ENCODE measurements around the gene FOXRED1. TPM values are rescaled to one million over a fixed set of nuclear protein-coding genes. Genes with fewer than 3 reads are reported as not detected.
"Not testable (repeated sequence)": the region's sequence is repeated elsewhere in the genome, so short reads cannot be mapped to it uniquely, and the experiment has no call there.

The FOXRED1 gene
- total and polyA plus RNA-seq, 3 experiments from 2014 or later: 16.3 to 42.4 (median 40.3) TPM

DNA sequence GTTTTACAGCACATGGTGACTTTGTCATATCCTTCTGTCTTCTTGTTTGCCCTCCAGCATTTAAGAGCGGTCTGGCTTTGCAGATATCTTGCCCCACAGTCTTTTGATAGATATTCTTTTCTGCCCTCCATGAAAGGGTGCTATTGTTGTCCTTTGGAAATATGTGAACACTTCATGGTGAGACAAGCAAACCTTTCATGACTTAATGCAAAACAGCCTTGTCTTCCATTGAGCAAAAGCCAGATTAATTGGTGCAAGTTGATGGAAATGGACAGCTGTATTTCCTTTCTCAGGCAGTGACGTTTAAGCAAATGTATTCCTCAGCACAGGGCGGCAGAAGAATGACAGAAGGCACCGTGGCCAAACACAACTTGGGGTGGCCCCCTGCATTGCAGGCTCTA lies 39.3 kb downstream of the FOXRED1 start:
- Mint-ChIP-seq H3K27ac (peak overlapping the region in 4 of 8 donors; percentile 13 to 70 (median 48)), H3K9me3 (no peaks in the 10 kb centered on the region), H3K4me3 (no peak overlapping the region), H3K36me3 (peaks cover 0 to 63% (median 7%) of the 10 kb centered on the region in 3 donors), H3K4me1 (peaks cover 39 to 62% (median 54%) of the 10 kb centered on the region in 3 donors), H3K27me3 (no peaks in the 10 kb centered on the region)
- H3K4me1 ChIP-seq (ENCODE audit: insufficient read depth, low read length): peaks cover 28% of the 10 kb centered on the region
- no peaks in the 10 kb centered on the region for H3K27me3 ChIP-seq (ENCODE audit: insufficient read depth, low read length, poor library complexity, severe bottlenecking)
- no peak for DNase-seq
- peaks cover 9% of the 10 kb centered on the region for H3K36me3 ChIP-seq (ENCODE audit: insufficient read depth, low read length)
- H3K9me3 ChIP-seq (ENCODE audit: low read length): no peaks in the 10 kb centered on the region
- ChIA-PET POLR2A (no interaction called here), CTCF (no interaction called here)
- H3K4me3 ChIP-seq (ENCODE audit: low read length): no peak overlapping the region
- H3K27ac ChIP-seq (ENCODE audit: low read depth, low read length): no peak overlapping the region

DNA sequence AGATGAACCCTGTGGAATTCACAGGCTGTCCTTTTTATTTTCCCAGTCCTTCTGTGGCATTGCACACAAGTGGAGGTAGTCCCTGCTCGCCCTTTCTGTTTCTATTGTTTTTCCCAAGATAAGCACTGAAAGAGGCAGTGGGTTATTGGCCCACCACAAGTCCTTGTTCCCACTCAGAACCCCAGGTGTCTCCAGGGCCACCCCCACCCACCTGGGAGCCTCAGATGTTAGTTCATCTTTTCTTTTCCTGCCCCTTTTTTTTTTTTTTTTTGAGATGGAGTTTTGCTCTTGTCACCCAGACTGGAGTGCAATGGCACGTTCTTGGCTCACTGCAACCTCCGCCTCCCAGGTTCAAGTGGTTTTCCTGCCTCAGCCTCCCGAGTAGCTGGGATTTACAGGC lies 39.8 kb downstream of the FOXRED1 start:
- H3K4me3 ChIP-seq (ENCODE audit: low read length); DNase-seq; H3K4me3 Mint-ChIP-seq; H3K9me3 ChIP-seq (ENCODE audit: low read length); H3K36me3 ChIP-seq (ENCODE audit: insufficient read depth, low read length); H3K9me3 Mint-ChIP-seq; H3K27me3 ChIP-seq (ENCODE audit: insufficient read depth, low read length, poor library complexity, severe bottlenecking); H3K27ac ChIP-seq (ENCODE audit: low read depth, low read length); H3K27me3 Mint-ChIP-seq: not testable (repeated sequence)
- Mint-ChIP-seq H3K4me1 (peaks cover 37 to 59% (median 50%) of the 10 kb centered on the region in 3 donors), H3K36me3 (peaks cover 0 to 64% (median 7%) of the 10 kb centered on the region in 3 donors), H3K27ac (peak overlapping the region in 1 of 8 donors; percentile 85)
- peaks cover 26% of the 10 kb centered on the region for H3K4me1 ChIP-seq (ENCODE audit: insufficient read depth, low read length)
- POLR2A ChIA-PET: interaction anchor here (0.7 kb wide), 1 partner anchor 27 kb away, joined by 9 read pairs; no protein-coding TSS in a partner anchor
- CTCF ChIA-PET: interaction anchor here (0.7 to 3.0 kb wide), 3 partner anchors 8 to 10 kb away, joined by 3 to 14 read pairs (median 6); no protein-coding TSS in a partner anchor

DNA sequence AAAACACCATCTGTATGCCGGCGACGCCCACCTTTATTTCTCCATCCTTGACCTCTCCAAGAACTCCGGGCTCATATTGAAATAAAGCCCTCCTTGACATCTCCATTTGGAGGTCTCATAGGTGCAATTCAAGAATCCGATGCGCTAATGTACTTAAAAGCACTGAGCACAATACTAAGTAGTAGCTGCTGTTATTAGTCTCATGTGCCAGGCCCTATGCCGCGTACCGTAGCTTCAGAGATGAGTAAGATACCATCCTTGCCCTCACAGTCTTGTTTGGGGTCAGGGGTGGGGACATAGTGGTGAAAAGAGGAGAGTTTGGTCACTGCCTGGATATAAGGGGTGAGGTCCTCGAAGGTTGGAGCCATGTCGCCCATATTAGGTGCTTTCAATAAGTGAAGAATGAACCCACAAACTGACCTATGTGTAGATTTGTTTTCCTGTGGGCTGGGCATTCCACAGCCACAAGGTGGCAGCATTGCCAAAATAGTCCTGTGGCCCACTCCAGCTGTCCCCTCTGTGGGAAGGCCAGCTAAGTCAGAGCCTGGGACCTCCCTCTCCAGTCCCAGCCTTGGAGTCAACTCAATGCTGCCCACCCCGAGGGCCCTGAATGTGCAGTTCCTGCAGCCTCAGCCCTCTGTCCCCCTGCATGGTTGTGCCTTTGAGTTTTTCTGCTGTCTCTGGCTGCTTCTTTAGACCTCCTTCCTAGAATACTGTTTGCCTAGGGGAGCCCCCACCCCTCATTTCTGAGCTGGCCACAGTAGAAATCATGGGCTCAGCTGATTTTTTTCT lies 41.4 kb downstream of the FOXRED1 start:
- Histone ChIP-seq H3K27ac (ENCODE audit: low read depth, low read length) (no peak overlapping the region), H3K4me3 (ENCODE audit: low read length) (no peak overlapping the region), H3K4me1 (ENCODE audit: insufficient read depth, low read length) (peaks cover 19% of the 10 kb centered on the region), H3K36me3 (ENCODE audit: insufficient read depth, low read length) (peaks cover 9% of the 10 kb centered on the region), H3K27me3 (ENCODE audit: insufficient read depth, low read length, poor library complexity, severe bottlenecking) (no peaks in the 10 kb centered on the region), H3K9me3 (ENCODE audit: low read length) (no peaks in the 10 kb centered on the region)
- Mint-ChIP-seq H3K4me1 (peaks cover 29 to 47% (median 39%) of the 10 kb centered on the region in 3 donors), H3K36me3 (peaks cover 7 to 68% (median 14%) of the 10 kb centered on the region in 3 donors), H3K27me3 (no peaks in the 10 kb centered on the region), H3K4me3 (peak overlapping the region in 1 of 7 donors; percentile 12), H3K27ac (peak overlapping the region in 5 of 8 donors; percentile 11 to 69 (median 35)), H3K9me3 (no peaks in the 10 kb centered on the region)
- CTCF ChIA-PET: interaction anchor here (0.6 to 3.0 kb wide), 18 partner anchors 9 to 419 kb away, joined by 3 to 39 read pairs (median 4); partner anchors contain the start of gene TIRAP
- DNase-seq: peak; percentile 41 to 70 (median 45)
- POLR2A ChIA-PET: interaction anchor here (1.0 kb wide), 1 partner anchor 170 kb away, joined by 4 read pairs; no protein-coding TSS in a partner anchor

DNA sequence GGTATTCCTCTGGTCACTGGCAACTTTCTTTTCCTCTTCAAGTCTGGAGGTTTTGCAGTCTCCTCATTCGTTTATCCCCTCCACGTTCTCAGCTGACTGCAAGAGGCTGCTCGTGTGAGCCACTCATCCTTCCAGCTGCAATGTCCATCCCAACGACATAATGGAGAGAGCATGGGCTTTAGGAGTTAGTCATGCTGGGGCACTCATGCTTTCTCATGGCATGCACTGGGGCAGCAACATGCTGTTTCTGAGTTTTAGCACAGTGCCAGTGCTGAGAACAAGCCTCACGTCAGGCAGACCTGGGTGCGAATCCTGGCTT lies 42.0 kb downstream of the FOXRED1 start:
- peak overlapping the region in 2 of 8 donors; percentile 35 to 42 for H3K27ac Mint-ChIP-seq

DNA sequence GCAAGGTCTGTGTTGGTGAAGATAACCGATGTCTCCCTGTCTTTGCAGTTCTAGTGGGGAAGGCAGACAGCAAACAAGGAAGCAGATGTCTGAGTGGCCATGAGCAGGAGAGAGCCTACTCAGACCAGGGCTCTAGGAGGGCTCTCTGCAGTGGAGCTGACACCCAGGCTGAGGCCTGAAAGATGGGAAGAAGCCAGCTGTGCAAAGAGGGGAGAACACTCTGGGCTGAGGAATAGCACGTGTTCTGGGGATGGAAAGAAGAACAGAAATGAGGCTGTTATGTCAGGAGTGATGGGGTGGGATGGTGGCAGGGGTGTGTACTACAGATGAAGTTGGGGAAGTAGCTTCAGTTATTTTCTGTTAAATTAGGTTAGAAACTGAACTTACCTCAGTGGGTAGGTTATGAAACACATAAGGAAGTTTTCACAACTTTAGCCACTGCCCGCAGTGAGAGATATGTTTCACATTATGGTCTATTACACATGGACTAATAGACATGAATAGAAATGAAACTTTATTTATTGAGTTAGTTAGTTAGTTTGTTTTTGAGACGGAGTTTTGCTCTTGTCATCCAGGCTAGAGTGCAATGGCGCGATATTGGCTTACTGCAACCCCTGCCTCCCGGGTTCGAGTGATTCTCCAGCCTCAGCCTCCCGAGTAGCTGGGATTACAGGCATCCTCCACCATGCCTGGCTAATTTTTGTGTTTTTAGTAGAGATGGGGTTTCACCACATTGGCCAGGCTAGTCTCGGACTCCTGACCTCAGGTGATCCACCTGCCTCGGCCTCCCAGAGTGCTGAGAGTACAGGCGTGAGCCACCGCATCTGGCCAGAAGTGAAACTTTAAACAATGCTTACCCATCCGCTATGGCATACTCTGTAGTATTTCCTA lies 42.7 kb downstream of the FOXRED1 start:
- no peak for DNase-seq
- H3K27me3 Mint-ChIP-seq: no peaks in the 10 kb centered on the region
- H3K36me3 Mint-ChIP-seq: peaks cover 15 to 69% (median 19%) of the 10 kb centered on the region in 3 donors
- POLR2A ChIA-PET: no interaction called here
- Histone ChIP-seq H3K27ac (ENCODE audit: low read depth, low read length) (no peak overlapping the region), H3K4me3 (ENCODE audit: low read length) (no peak overlapping the region), H3K9me3 (ENCODE audit: low read length) (no peaks in the 10 kb centered on the region), H3K36me3 (ENCODE audit: insufficient read depth, low read length) (peaks cover 9% of the 10 kb centered on the region), H3K27me3 (ENCODE audit: insufficient read depth, low read length, poor library complexity, severe bottlenecking) (no peaks in the 10 kb centered on the region), H3K4me1 (ENCODE audit: insufficient read depth, low read length) (peaks cover 7% of the 10 kb centered on the region)
- H3K27ac Mint-ChIP-seq: peak overlapping the region in 3 of 8 donors; percentile 27 to 73 (median 37)
- CTCF ChIA-PET: interaction anchor here (0.6 to 3.0 kb wide), 15 partner anchors 7 to 420 kb away, joined by 3 to 39 read pairs (median 4); partner anchors contain the start of gene TIRAP
- peaks cover 0 to 6% (median 0%) of the 10 kb centered on the region in 5 donors for H3K9me3 Mint-ChIP-seq
- peaks cover 27 to 40% (median 38%) of the 10 kb centered on the region in 3 donors for H3K4me1 Mint-ChIP-seq
- no peak overlapping the region for H3K4me3 Mint-ChIP-seq

More for the DNA sequence above, 42.0 kb downstream of the FOXRED1 start:
- Mint-ChIP-seq H3K9me3 (peaks cover 0 to 1% (median 0%) of the 10 kb centered on the region in 5 donors), H3K36me3 (peaks cover 10 to 67% (median 14%) of the 10 kb centered on the region in 3 donors), H3K4me3 (peak overlapping the region in 1 of 7 donors; percentile 12), H3K4me1 (peaks cover 25 to 42% (median 35%) of the 10 kb centered on the region in 3 donors), H3K27me3 (no peaks in the 10 kb centered on the region)
- Histone ChIP-seq H3K4me1 (ENCODE audit: insufficient read depth, low read length) (peaks cover 14% of the 10 kb centered on the region), H3K9me3 (ENCODE audit: low read length) (no peaks in the 10 kb centered on the region), H3K36me3 (ENCODE audit: insufficient read depth, low read length) (peaks cover 9% of the 10 kb centered on the region), H3K4me3 (ENCODE audit: low read length) (no peak overlapping the region), H3K27me3 (ENCODE audit: insufficient read depth, low read length, poor library complexity, severe bottlenecking) (no peaks in the 10 kb centered on the region), H3K27ac (ENCODE audit: low read depth, low read length) (no peak overlapping the region)
- no peak for DNase-seq
- CTCF ChIA-PET: interaction anchor here (0.6 to 3.0 kb wide), 15 partner anchors 8 to 419 kb away, joined by 3 to 39 read pairs (median 4); partner anchors contain the start of gene TIRAP
- POLR2A ChIA-PET: interaction anchor here (1.0 kb wide), 1 partner anchor 170 kb away, joined by 4 read pairs; no protein-coding TSS in a partner anchor

DNA sequence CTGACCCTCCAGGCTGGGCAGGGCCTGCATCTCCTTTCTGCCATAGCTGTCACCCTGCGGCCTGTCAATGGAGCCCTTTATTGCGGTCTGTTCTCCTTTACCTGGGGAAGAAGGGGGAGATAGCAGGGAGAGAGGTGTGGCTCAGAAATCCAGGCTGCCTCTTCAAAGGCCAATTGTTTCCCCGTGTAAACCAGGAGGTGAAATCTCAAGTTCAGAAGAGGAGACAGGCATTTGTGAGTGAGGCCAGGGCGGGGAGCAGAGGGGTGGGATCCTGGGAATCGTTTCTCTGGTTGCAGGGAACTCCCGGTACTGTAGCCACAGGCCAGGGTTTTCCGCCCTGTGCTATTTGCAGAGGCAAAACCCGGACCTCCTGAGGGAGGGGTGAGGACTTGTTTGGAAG lies 44.0 kb downstream of the FOXRED1 start:
- Histone ChIP-seq H3K4me3 (ENCODE audit: low read length) (no peak overlapping the region), H3K27ac (ENCODE audit: low read depth, low read length) (no peak overlapping the region), H3K4me1 (ENCODE audit: insufficient read depth, low read length) (peaks cover 15% of the 10 kb centered on the region), H3K9me3 (ENCODE audit: low read length) (no peaks in the 10 kb centered on the region), H3K27me3 (ENCODE audit: insufficient read depth, low read length, poor library complexity, severe bottlenecking) (no peaks in the 10 kb centered on the region), H3K36me3 (ENCODE audit: insufficient read depth, low read length) (peaks cover 9% of the 10 kb centered on the region)
- H3K27ac Mint-ChIP-seq: peak overlapping the region in 2 of 8 donors; percentile 36 to 70
- peaks cover 33 to 42% (median 39%) of the 10 kb centered on the region in 3 donors for H3K4me1 Mint-ChIP-seq
- H3K27me3 Mint-ChIP-seq: no peaks in the 10 kb centered on the region
- peaks cover 19 to 65% (median 21%) of the 10 kb centered on the region in 3 donors for H3K36me3 Mint-ChIP-seq
- no peak overlapping the region for H3K4me3 Mint-ChIP-seq
- CTCF ChIA-PET: interaction anchor here (0.7 to 2.0 kb wide), 2 partner anchors 34 to 168 kb away, joined by 3 to 8 read pairs; no protein-coding TSS in a partner anchor
- POLR2A ChIA-PET: no interaction called here
- DNase-seq: no peak
- H3K9me3 Mint-ChIP-seq: peaks cover 0 to 6% (median 0%) of the 10 kb centered on the region in 5 donors

DNA sequence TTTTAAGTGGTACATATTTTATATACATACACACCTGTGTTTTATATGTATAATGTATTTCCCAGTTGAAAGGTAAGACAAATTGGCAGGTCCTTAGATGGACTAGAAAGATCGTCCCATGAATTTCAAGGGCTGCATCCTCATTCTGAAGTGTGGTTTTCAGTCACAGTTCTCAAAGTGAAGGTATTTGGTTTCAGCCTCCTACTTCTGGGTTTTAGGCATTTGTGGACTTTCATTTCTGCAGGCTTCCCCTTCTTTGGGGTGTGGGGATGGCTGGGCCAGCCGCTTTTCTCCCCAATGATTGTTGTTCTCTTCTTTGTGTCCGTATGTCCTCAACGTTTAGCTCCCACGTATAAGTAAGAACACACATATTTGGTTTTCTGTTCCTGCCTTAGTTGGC lies 44.9 kb downstream of the FOXRED1 start:
- peaks cover 0 to 6% (median 0%) of the 10 kb centered on the region in 5 donors for H3K9me3 Mint-ChIP-seq
- H3K4me1 Mint-ChIP-seq: peaks cover 38 to 45% (median 43%) of the 10 kb centered on the region in 3 donors
- no peak for DNase-seq
- no peak overlapping the region for H3K4me3 Mint-ChIP-seq
- peaks cover 9% of the 10 kb centered on the region for H3K36me3 ChIP-seq (ENCODE audit: insufficient read depth, low read length)
- no peaks in the 10 kb centered on the region for H3K9me3 ChIP-seq (ENCODE audit: low read length)
- H3K27ac Mint-ChIP-seq: peak overlapping the region in 2 of 8 donors; percentile 30 to 43
- H3K4me3 ChIP-seq (ENCODE audit: low read length): no peak overlapping the region
- H3K36me3 Mint-ChIP-seq: peaks cover 19 to 58% (median 21%) of the 10 kb centered on the region in 3 donors
- H3K27me3 ChIP-seq (ENCODE audit: insufficient read depth, low read length, poor library complexity, severe bottlenecking): no peaks in the 10 kb centered on the region
- H3K4me1 ChIP-seq (ENCODE audit: insufficient read depth, low read length): peaks cover 24% of the 10 kb centered on the region
- POLR2A ChIA-PET: no interaction called here
- CTCF ChIA-PET: interaction anchor here (2.0 to 5.9 kb wide), 2 partner anchors 166 to 167 kb away, joined by 8 to 36 read pairs; no protein-coding TSS in a partner anchor
- H3K27ac ChIP-seq (ENCODE audit: low read depth, low read length): no peak overlapping the region
- no peaks in the 10 kb centered on the region for H3K27me3 Mint-ChIP-seq
